HEK293 (cell line): ENCODE results near the gene DEDD2.

Experiments used
- KLF7 ChIP-seq: fragments of 450-650 bp; formaldehyde crosslinking; IDR thresholded peaks from 2 replicates; pipeline ENCODE4 v1.5.1; 2016; ENCODE audit warnings: missing biosample characterization, missing genetic modification characterization, borderline replicate concordance
- KLF9 ChIP-seq: fragments of 450-650 bp; formaldehyde crosslinking; IDR thresholded peaks from 2 replicates; pipeline ENCODE4 v1.5.1; 2016; ENCODE audit warnings: missing biosample characterization, missing genetic modification characterization, low read depth
- TCF7L2 ChIP-seq: IDR thresholded peaks from 2 replicates; pipeline ENCODE4 v1.6.1; 2011; ENCODE audit warnings: low read depth, mild to moderate bottlenecking, inconsistent platforms, low read length, moderate library complexity, borderline replicate concordance
- TRIM28 ChIP-seq: IDR thresholded peaks from 2 replicates; pipeline ENCODE4 v1.6.1; 2011; ENCODE audit warnings: low read length, control low read depth, borderline replicate concordance
- ZFHX2 ChIP-seq: fragments of 450-650 bp; formaldehyde crosslinking; conservative IDR thresholded peaks from 2 replicates; pipeline ENCODE4 v1.5.1; 2016; ENCODE audit warnings: missing biosample characterization, missing genetic modification characterization
- ZFP3 ChIP-seq: fragments of 450-650 bp; formaldehyde crosslinking; IDR thresholded peaks from 2 replicates; pipeline ENCODE4 v1.5.1; 2016; ENCODE audit warnings: low read depth, missing biosample characterization, missing genetic modification characterization
- ZNF112 ChIP-seq: fragments of 450-650 bp; formaldehyde crosslinking; IDR thresholded peaks from 2 replicates; pipeline ENCODE4 v1.5.0; 2017; ENCODE audit warnings: missing biosample characterization, missing genetic modification characterization
- ZNF155 ChIP-seq: fragments of 450-650 bp; formaldehyde crosslinking; IDR thresholded peaks from 2 replicates; pipeline ENCODE4 v1.5.1; 2016; ENCODE audit warnings: missing biosample characterization, missing genetic modification characterization
- ZNF157 ChIP-seq: fragments of 450-650 bp; formaldehyde crosslinking; IDR thresholded peaks from 2 replicates; pipeline ENCODE4 v1.5.1; 2016; ENCODE audit warnings: missing biosample characterization, missing genetic modification characterization
- ZNF202 ChIP-seq: fragments of 450-650 bp; formaldehyde crosslinking; IDR thresholded peaks from 2 replicates; pipeline ENCODE4 v1.5.1; 2016; ENCODE audit warnings: missing biosample characterization, missing genetic modification characterization, borderline replicate concordance
- ZNF221 ChIP-seq: fragments of 450-650 bp; formaldehyde crosslinking; IDR thresholded peaks from 2 replicates; pipeline ENCODE4 v1.5.1; 2017; ENCODE audit warnings: missing biosample characterization, missing genetic modification characterization, borderline replicate concordance
- ZNF324 ChIP-seq: fragments of 450-650 bp; formaldehyde crosslinking; IDR thresholded peaks from 2 replicates; pipeline ENCODE4 v1.5.1; 2016; ENCODE audit warnings: missing biosample characterization, missing genetic modification characterization
- ZNF366 ChIP-seq: fragments of 450-650 bp; formaldehyde crosslinking; conservative IDR thresholded peaks from 2 replicates; pipeline ENCODE4 v1.5.1; 2016; ENCODE audit warnings: missing biosample characterization, missing genetic modification characterization
- ZNF391 ChIP-seq: fragments of 450-650 bp; formaldehyde crosslinking; IDR thresholded peaks from 2 replicates; pipeline ENCODE4 v1.5.1; 2016; ENCODE audit warnings: low read depth, missing biosample characterization, missing genetic modification characterization, borderline replicate concordance
- ZNF473 ChIP-seq: fragments of 450-650 bp; formaldehyde crosslinking; IDR thresholded peaks from 2 replicates; pipeline ENCODE4 v1.5.1; 2017; ENCODE audit warnings: missing biosample characterization, missing genetic modification characterization
- ZNF670 ChIP-seq: fragments of 450-650 bp; formaldehyde crosslinking; IDR thresholded peaks from 2 replicates; pipeline ENCODE4 v1.5.1; 2016; ENCODE audit warnings: missing biosample characterization, missing genetic modification characterization, low read depth
- ZNF677 ChIP-seq: fragments of 450-650 bp; IDR thresholded peaks from 2 replicates; pipeline ENCODE4 v1.5.0; 2018; ENCODE audit warnings: missing biosample characterization, mild to moderate bottlenecking, missing genetic modification characterization, moderate library complexity
- ZNF768 ChIP-seq: fragments of 450-650 bp; formaldehyde crosslinking; IDR thresholded peaks from 2 replicates; pipeline ENCODE4 v1.5.1; 2018; ENCODE audit warnings: missing biosample characterization, mild to moderate bottlenecking, missing genetic modification characterization
- TF ChIP-seq, protein P1 (sequence below): fragments of 450-650 bp; formaldehyde crosslinking; IDR thresholded peaks from 2 replicates; pipeline ENCODE4 v1.5.1; 2016; ENCODE audit warnings: missing biosample characterization, missing genetic modification characterization
- TF ChIP-seq, protein P2 (sequence below): fragments of 450-650 bp; formaldehyde crosslinking; IDR thresholded peaks from 2 replicates; pipeline ENCODE4 v1.5.1; 2016; ENCODE audit warnings: missing biosample characterization, missing genetic modification characterization, low read depth
- TF ChIP-seq, protein P3 (sequence below): fragments of 450-650 bp; formaldehyde crosslinking; IDR thresholded peaks from 2 replicates; pipeline ENCODE4 v1.5.1; 2016; ENCODE audit warnings: missing biosample characterization, missing genetic modification characterization
- TF ChIP-seq, protein P4 (sequence below): sonication (generic); formaldehyde crosslinking; IDR thresholded peaks from 2 replicates; pipeline ENCODE4 v1.8.1; 2022; ENCODE audit warnings: mild to moderate bottlenecking, moderate library complexity, missing genetic modification reagents
- TF ChIP-seq, protein P5 (sequence below): fragments of 450-650 bp; formaldehyde crosslinking; IDR thresholded peaks from 2 replicates; pipeline ENCODE4 v1.5.1; 2016; ENCODE audit warnings: missing biosample characterization, missing genetic modification characterization
- TF ChIP-seq, protein P6 (sequence below): fragments of 450-650 bp; formaldehyde crosslinking; IDR thresholded peaks from 2 replicates; pipeline ENCODE4 v1.5.1; 2016; ENCODE audit warnings: missing biosample characterization, missing genetic modification characterization
- TF ChIP-seq, protein P7 (sequence below): fragments of 450-650 bp; formaldehyde crosslinking; conservative IDR thresholded peaks from 2 replicates; pipeline ENCODE4 v1.5.1; 2016; ENCODE audit warnings: low read depth, missing biosample characterization, missing genetic modification characterization

Gene DEDD2

DNA sequence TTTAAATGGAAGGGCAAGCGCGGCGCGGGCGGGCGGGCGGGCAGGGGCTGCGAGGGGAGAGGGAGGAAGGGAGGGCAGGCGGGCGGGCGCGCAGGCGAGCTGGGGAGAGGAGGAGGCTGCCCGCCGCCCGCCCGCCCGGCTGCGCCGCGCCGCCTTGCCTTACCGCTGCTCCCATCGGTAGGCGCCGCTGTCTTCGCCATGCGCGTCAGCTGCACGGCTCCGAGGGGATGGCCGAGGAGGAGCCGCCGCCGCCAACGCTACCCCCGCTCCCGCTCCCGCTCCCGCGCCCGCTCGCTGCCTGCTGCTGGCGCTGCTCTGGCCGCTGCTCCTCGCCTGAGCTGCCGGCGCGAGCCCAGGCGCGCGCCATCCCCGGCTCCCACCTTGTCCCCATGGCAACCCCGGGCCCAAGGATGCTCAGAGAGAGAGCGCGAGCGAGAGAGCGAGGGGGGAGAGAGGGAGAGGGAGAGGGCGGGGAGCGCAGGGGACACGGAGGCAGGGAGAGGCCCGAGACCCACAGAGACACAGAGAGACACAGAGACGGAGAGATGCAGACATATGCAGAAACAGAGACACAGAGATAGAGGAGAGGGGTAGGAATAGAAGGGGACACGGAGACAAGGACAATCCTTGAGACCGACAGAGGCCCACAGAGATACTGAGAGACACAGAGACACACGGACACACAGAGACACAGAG is 40.3 kb downstream of the DEDD2 start (continued):
- TF ChIP-seq, protein P1, sequence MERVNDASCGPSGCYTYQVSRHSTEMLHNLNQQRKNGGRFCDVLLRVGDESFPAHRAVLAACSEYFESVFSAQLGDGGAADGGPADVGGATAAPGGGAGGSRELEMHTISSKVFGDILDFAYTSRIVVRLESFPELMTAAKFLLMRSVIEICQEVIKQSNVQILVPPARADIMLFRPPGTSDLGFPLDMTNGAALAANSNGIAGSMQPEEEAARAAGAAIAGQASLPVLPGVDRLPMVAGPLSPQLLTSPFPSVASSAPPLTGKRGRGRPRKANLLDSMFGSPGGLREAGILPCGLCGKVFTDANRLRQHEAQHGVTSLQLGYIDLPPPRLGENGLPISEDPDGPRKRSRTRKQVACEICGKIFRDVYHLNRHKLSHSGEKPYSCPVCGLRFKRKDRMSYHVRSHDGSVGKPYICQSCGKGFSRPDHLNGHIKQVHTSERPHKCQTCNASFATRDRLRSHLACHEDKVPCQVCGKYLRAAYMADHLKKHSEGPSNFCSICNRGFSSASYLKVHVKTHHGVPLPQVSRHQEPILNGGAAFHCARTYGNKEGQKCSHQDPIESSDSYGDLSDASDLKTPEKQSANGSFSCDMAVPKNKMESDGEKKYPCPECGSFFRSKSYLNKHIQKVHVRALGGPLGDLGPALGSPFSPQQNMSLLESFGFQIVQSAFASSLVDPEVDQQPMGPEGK (tag by site-specific recombination) = peak; percentile 71
- TF ChIP-seq, protein P2, sequence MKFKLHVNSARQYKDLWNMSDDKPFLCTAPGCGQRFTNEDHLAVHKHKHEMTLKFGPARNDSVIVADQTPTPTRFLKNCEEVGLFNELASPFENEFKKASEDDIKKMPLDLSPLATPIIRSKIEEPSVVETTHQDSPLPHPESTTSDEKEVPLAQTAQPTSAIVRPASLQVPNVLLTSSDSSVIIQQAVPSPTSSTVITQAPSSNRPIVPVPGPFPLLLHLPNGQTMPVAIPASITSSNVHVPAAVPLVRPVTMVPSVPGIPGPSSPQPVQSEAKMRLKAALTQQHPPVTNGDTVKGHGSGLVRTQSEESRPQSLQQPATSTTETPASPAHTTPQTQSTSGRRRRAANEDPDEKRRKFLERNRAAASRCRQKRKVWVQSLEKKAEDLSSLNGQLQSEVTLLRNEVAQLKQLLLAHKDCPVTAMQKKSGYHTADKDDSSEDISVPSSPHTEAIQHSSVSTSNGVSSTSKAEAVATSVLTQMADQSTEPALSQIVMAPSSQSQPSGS (tag by site-specific recombination) = no peak
- TF ChIP-seq ZFP3 (tag by site-specific recombination) (0 out of 2 replicates have a peak, but pooled peaks have one; percentile 14), ZNF473 (tag by site-specific recombination) (no peak), ZNF366 (tag by site-specific recombination) (no peak; the same call in 1 of the 2 replicates), ZFHX2 (tag by site-specific recombination) (peak; percentile 84), ZNF324 (tag by site-specific recombination) (no peak), ZNF677 (tag by site-specific recombination) (no peak), TRIM28 (no peak), KLF9 (no peak), ZNF768 (tag by site-specific recombination) (peak; percentile 69; the same call in 1 of the 2 replicates), ZNF202 (tag by site-specific recombination) (no peak), ZNF155 (no peak), ZNF670 (tag by site-specific recombination) (no peak), KLF7 (tag by site-specific recombination) (no peak), ZNF221 (no peak), TCF7L2 (no peak), ZNF157 (tag by site-specific recombination) (peak; percentile 9; the same call in 1 of the 2 replicates), ZNF391 (tag by site-specific recombination) (0 out of 2 replicates have a peak, but pooled peaks have one; percentile 16), ZNF112 (tag by site-specific recombination) (no peak)
- TF ChIP-seq, protein P3, sequence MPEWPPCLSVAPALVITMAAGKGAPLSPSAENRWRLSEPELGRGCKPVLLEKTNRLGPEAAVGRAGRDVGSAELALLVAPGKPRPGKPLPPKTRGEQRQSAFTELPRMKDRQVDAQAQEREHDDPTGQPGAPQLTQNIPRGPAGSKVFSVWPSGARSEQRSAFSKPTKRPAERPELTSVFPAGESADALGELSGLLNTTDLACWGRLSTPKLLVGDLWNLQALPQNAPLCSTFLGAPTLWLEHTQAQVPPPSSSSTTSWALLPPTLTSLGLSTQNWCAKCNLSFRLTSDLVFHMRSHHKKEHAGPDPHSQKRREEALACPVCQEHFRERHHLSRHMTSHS (tag by site-specific recombination) = no peak
- TF ChIP-seq, protein P4, sequence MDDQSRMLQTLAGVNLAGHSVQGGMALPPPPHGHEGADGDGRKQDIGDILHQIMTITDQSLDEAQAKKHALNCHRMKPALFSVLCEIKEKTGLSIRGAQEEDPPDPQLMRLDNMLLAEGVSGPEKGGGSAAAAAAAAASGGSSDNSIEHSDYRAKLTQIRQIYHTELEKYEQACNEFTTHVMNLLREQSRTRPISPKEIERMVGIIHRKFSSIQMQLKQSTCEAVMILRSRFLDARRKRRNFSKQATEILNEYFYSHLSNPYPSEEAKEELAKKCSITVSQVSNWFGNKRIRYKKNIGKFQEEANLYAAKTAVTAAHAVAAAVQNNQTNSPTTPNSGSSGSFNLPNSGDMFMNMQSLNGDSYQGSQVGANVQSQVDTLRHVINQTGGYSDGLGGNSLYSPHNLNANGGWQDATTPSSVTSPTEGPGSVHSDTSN (CRISPR knock-in tag) = 0 out of 2 replicates have a peak, but pooled peaks have one; percentile 45
- TF ChIP-seq, protein P5, sequence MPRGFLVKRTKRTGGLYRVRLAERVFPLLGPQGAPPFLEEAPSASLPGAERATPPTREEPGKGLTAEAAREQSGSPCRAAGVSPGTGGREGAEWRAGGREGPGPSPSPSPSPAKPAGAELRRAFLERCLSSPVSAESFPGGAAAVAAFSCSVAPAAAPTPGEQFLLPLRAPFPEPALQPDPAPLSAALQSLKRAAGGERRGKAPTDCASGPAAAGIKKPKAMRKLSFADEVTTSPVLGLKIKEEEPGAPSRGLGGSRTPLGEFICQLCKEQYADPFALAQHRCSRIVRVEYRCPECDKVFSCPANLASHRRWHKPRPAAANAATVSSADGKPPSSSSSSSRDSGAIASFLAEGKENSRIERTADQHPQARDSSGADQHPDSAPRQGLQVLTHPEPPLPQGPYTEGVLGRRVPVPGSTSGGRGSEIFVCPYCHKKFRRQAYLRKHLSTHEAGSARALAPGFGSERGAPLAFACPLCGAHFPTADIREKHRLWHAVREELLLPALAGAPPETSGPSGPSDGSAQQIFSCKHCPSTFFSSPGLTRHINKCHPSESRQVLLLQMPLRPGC (tag by site-specific recombination) = no peak
- TF ChIP-seq, protein P6, sequence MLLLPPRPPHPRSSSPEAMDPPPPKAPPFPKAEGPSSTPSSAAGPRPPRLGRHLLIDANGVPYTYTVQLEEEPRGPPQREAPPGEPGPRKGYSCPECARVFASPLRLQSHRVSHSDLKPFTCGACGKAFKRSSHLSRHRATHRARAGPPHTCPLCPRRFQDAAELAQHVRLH (tag by site-specific recombination) = no peak
- TF ChIP-seq, protein P7, sequence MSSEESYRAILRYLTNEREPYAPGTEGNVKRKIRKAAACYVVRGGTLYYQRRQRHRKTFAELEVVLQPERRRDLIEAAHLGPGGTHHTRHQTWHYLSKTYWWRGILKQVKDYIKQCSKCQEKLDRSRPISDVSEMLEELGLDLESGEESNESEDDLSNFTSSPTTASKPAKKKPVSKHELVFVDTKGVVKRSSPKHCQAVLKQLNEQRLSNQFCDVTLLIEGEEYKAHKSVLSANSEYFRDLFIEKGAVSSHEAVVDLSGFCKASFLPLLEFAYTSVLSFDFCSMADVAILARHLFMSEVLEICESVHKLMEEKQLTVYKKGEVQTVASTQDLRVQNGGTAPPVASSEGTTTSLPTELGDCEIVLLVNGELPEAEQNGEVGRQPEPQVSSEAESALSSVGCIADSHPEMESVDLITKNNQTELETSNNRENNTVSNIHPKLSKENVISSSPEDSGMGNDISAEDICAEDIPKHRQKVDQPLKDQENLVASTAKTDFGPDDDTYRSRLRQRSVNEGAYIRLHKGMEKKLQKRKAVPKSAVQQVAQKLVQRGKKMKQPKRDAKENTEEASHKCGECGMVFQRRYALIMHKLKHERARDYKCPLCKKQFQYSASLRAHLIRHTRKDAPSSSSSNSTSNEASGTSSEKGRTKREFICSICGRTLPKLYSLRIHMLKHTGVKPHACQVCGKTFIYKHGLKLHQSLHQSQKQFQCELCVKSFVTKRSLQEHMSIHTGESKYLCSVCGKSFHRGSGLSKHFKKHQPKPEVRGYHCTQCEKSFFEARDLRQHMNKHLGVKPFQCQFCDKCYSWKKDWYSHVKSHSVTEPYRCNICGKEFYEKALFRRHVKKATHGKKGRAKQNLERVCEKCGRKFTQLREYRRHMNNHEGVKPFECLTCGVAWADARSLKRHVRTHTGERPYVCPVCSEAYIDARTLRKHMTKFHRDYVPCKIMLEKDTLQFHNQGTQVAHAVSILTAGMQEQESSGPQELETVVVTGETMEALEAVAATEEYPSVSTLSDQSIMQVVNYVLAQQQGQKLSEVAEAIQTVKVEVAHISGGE (tag by site-specific recombination) = peak; percentile 44; the same call in 1 of the 2 replicates
